Nephron (organoid): ENCODE data around the gene HYLS1.
A peak's percentile ranks its signal among the peaks of the same experiment; 100 is the strongest.
"Not testable (repeated sequence)": the region's sequence is repeated elsewhere in the genome, so short reads cannot be mapped to it uniquely, and the experiment has no call there.

Source experiments
- H3K27ac Mint-ChIP-seq, 3 experiments: 2 replicates each; pipeline ENCODE4 v1.8.0; 2020; ENCODE audit warnings: mixed read lengths in 3 of 3, mild to moderate bottlenecking in 2 of 3, moderate library complexity in 1 of 3
- H3K27me3 Mint-ChIP-seq: 2 replicates; pipeline ENCODE4 v1.8.0; 2021; ENCODE audit warnings: low read depth, mild to moderate bottlenecking, moderate library complexity, mixed read lengths
- H3K36me3 Mint-ChIP-seq: 2 replicates; pipeline ENCODE4 v1.8.0; 2020; ENCODE audit warnings: low read depth, mixed read lengths
- H3K4me1 Mint-ChIP-seq: 2 replicates; pipeline ENCODE4 v1.8.0; 2020; ENCODE audit warnings: mixed read lengths
- H3K4me3 Mint-ChIP-seq, 3 experiments: 2 replicates each; pipeline ENCODE4 v1.8.0; 2020; ENCODE audit warnings: mild to moderate bottlenecking in 3 of 3, mixed read lengths in 3 of 3, moderate library complexity in 2 of 3
- H3K9me3 Mint-ChIP-seq: 2 replicates; pipeline ENCODE4 v1.8.0; 2020; ENCODE audit warnings: mixed read lengths
- TF ChIP-seq, protein P1 (sequence below), 3 experiments: fragments of 200-600 bp; sonication (generic); IDR thresholded peaks; one replicate each; pipeline ENCODE4 v1.5.0; 2021; ENCODE audit warnings: antibody characterized with exemption in 3 of 3; ENCODE audit not compliant: unreplicated experiment in 3 of 3

Gene HYLS1

DNA sequence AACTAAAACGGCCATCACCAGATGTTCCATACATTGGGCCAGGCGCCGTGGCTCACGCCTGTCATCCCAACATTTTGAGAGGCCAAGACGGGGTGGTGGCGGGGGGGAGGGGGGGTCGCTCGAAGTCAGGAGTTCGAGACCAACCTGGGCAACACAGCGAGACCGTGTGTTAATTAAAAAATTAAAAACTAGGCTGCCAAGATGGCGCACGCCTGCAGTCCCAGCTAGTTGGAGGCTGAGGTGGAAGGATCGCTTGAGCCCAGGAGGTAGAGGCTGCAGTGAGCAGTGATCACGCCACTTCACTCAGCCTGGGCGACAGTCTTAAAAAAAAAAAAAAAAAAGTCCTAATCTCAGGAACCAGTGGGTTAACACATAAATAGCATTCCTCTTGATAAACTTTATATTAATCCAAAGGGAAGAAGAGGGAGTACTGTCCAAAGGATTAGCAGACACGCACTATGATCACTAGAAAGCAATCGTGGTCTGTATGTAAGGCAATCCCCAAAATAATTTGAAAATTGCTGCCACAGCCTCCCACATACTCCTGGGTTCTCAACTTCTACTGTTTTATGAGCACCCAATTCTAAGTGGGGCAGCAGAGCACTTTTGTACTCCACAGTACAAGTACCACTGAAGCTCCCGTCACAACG, 14.9 kb downstream of the HYLS1 start:
- no peaks in the 10 kb centered on the region for H3K9me3 Mint-ChIP-seq
- peaks cover 25% of the 10 kb centered on the region for H3K4me1 Mint-ChIP-seq
- peak overlapping the region; percentile 99 for H3K4me3 Mint-ChIP-seq
- TF ChIP-seq, protein P1, sequence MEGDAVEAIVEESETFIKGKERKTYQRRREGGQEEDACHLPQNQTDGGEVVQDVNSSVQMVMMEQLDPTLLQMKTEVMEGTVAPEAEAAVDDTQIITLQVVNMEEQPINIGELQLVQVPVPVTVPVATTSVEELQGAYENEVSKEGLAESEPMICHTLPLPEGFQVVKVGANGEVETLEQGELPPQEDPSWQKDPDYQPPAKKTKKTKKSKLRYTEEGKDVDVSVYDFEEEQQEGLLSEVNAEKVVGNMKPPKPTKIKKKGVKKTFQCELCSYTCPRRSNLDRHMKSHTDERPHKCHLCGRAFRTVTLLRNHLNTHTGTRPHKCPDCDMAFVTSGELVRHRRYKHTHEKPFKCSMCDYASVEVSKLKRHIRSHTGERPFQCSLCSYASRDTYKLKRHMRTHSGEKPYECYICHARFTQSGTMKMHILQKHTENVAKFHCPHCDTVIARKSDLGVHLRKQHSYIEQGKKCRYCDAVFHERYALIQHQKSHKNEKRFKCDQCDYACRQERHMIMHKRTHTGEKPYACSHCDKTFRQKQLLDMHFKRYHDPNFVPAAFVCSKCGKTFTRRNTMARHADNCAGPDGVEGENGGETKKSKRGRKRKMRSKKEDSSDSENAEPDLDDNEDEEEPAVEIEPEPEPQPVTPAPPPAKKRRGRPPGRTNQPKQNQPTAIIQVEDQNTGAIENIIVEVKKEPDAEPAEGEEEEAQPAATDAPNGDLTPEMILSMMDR (IDR thresholded peaks at IDR 0.05; ENCODE audit: unreplicated experiment in 3 of 3): no peak
- peaks cover 15% of the 10 kb centered on the region for H3K36me3 Mint-ChIP-seq
- H3K27me3 Mint-ChIP-seq: peaks cover 33% of the 10 kb centered on the region
- peak overlapping the region; percentile 82 to 97 (median 94) for H3K27ac Mint-ChIP-seq

DNA sequence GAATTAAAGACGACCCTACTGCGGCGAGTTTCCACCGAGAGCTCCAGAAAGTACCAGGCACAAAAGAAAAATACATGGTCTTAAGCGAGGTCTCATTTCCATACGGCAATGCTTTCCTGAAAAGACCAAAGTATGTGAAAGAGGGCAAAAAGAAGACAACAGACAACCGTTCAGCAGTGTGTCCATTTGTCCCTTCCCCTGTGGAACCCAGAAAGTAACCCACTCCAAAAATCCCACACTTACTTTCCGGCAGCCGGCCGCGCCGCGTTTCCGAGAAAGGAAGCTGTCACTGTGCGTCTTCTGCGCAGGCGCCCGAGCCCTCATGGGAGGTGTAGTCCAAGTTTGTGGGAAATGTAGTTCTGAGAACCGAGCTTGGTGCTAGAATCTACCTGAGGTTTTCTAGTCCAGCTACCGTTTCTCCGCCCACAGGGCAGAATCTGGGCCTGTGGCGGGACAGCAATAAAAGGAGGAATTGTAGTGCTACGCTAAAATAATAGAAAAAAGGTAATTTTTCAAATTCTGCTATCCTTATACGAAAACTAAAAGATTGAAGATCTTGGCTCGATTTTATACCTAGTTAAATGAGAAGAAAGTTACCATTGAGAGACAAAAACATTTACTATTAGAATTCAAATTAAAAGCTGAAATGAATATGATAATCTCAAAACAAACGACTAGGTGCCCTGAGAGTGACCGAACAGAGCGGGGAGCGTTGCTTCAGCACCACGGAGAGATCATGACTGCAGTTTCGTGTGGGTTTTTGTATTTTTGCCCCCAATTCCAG, 15.7 kb downstream of the HYLS1 start, which contains the start of gene PUS3:
TSS of gene PUS3 (minus strand) at position 280 of the 784 bp plus-strand sequence. CDS start 6,922 bp downstream, outside the sequence.
- Mint-ChIP-seq H3K36me3 (peaks cover 15% of the 10 kb centered on the region), H3K27ac (peak within 1 kb of the TSS; percentile 82 to 97 (median 94)), H3K4me3 (peak within 1 kb of the TSS; percentile 99), H3K4me1 (peaks cover 25% of the 10 kb centered on the region), H3K27me3 (peaks cover 37% of the 10 kb centered on the region), H3K9me3 (no peaks in the 10 kb centered on the region)
- TF ChIP-seq, protein P1 (IDR thresholded peaks at IDR 0.05; ENCODE audit: unreplicated experiment in 3 of 3): no peak

DNA sequence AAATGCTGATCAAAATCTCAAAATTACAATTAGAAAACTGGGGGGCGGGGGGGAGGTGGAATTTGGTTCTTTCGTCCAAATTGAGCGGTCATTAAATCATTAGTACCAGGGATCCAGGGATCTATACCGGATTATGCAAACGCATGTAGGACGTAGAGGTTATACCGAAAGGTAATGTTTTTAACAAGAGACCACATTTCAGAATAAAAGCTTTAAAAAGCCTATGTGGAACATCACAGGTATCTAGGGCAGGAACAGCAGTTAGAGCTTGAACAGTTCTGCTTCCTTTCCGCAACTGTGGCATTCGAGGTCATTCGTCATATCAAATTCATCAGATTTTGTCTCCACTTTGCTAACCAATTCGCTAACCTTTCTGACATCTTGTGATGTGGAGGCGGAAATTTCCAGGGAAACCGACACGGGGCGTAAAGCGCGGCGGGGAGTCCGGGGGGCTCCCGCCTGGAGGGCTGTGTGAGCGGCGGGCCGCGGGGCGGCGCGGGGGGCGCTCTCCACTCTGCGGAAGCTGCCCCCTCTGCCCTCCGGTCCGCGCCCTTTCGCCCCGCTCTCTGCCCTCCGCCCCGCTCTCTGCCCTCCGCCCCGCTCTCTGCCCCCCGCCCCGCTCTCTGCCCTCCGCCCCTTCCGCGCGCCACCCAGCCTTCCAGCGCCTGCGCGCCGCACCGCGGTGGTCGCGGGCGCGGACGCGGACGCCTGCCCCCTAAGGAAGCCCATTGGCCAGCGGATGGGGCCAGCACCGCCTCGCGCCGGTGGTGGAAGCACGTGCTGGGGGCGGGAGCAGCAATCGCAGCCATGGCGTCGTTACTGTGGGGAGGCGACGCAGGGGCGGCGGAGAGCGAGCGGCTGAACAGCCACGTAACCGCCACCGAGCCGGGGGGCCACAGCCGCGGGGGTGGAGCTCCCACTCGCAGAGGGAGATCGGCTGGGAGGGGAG, 16.5 kb downstream of the HYLS1 start, which contains the start of gene DDX25:
TSS of gene DDX25 (plus strand) at position 798 of the 949 bp plus-strand sequence. CDS start at position 808, 10 bp downstream.
- peaks cover 15% of the 10 kb centered on the region for H3K36me3 Mint-ChIP-seq
- H3K27ac Mint-ChIP-seq: peak within 1 kb of the TSS in 2 of 3 experiments; percentile 94 to 97
- H3K4me1 Mint-ChIP-seq: peaks cover 25% of the 10 kb centered on the region
- H3K4me3 Mint-ChIP-seq: peak within 1 kb of the TSS; percentile 99
- no peaks in the 10 kb centered on the region for H3K9me3 Mint-ChIP-seq
- TF ChIP-seq, protein P1 (IDR thresholded peaks at IDR 0.05; ENCODE audit: unreplicated experiment in 3 of 3): no peak
- H3K27me3 Mint-ChIP-seq: peaks cover 37% of the 10 kb centered on the region

DNA sequence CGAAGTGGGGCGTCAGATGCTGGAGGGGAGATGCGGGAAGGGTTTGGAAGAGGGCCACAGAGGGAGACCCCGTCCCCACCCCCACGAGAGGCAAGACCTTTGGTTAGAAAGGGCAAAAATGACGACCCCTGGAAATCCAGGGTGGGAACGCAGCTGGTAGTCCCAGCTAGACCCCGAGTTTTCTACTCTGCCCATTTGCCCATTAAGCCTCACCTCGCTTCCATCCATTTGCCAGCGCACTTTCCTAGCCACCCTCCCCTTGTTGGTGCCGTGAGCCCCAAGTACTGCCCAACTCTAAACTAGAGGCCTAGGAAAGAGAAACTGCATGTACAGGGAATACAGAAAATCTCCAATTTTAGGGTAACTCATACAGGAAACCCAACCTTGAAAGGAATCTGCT, 17.2 kb downstream of the HYLS1 start:
- H3K27me3 Mint-ChIP-seq: peaks cover 37% of the 10 kb centered on the region
- no peak overlapping the region for H3K27ac Mint-ChIP-seq
- H3K4me3 Mint-ChIP-seq: peak overlapping the region; percentile 79 to 86 (median 85)
- H3K9me3 Mint-ChIP-seq: no peaks in the 10 kb centered on the region
- TF ChIP-seq, protein P1 (IDR thresholded peaks at IDR 0.05; ENCODE audit: unreplicated experiment in 3 of 3): no peak
- H3K4me1 Mint-ChIP-seq: peaks cover 25% of the 10 kb centered on the region
- peaks cover 10% of the 10 kb centered on the region for H3K36me3 Mint-ChIP-seq

DNA sequence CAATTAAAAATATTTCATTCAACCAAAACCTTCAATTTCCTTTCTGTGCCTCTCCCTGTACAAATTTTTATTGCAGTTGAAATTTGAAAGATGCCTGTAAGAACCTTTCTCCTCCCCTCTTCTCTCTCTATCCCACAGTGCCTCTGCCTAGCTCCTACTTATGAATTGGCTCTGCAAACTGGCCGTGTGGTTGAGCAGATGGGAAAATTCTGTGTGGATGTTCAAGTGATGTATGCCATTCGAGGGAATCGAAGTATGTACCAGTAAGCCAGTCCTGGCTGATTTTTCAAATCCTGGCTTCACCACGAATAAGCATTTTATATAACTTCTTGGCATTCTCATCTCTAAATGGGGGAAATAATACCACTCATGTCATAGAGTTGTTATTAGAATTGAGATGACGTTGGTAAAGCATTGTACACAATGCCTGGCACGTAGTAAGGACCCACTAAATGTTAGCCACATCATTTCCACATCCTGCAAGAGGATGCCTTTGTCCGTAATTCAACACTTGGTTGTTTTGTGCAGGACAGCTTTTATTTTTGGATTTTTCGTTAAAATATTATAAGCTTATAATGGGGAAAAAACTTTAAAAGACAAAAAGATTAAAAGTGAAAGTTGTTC, 22.9 kb downstream of the HYLS1 start:
- Mint-ChIP-seq H3K4me3 (no peak overlapping the region), H3K27me3 (peaks cover 18% of the 10 kb centered on the region), H3K4me1 (peaks cover 2% of the 10 kb centered on the region), H3K27ac (no peak overlapping the region), H3K36me3 (no peaks in the 10 kb centered on the region), H3K9me3 (no peaks in the 10 kb centered on the region)
- TF ChIP-seq, protein P1 (IDR thresholded peaks at IDR 0.05; ENCODE audit: unreplicated experiment in 3 of 3): no peak

DNA sequence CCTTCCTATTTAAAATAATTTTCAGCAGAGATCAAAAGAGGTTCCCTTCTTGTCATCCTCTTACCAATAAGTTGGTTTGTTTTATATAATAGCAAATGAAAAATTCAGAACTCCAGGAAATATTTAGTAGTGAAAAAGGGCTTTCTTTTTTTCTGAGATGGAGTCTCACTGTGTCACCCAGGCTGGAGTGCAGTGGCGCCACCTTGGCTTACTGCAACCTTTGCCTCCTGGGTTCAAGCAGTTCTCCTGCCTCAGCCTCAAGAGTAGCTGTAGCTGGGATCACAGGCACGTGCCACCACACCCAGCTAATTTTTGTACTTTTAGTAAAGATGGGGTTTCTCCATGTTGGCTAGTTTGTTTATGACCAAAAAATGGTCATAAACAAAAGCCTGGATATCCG, 27.1 kb downstream of the HYLS1 start:
- H3K36me3 Mint-ChIP-seq, H3K9me3 Mint-ChIP-seq, H3K4me1 Mint-ChIP-seq, H3K4me3 Mint-ChIP-seq, H3K27ac Mint-ChIP-seq: not testable (repeated sequence)
- peaks cover 17% of the 10 kb centered on the region for H3K27me3 Mint-ChIP-seq
